Lung (tissue), 12 donors: ENCODE data around the gene CEP170. TPM values are rescaled to one million over a fixed set of nuclear protein-coding genes. Genes with fewer than 3 reads are reported as not detected.
A peak's percentile ranks its signal among the peaks of the same experiment; 100 is the strongest.

Experiments
- ATAC-seq: fragments of 200-7000 bp; cut with Tn5 transposase; one replicate; pipeline ENCODE4 v1.9.1; 2020; ENCODE audit warnings: moderate number of reproducible peaks; ENCODE audit not compliant: insufficient read depth, low FRiP score
- DNase-seq, 3 donors: peaks; one replicate each; pipeline ENCODE4 v3.0.0-alpha.2; 2013 to 2017
- H3K27ac ChIP-seq, 2 donors: one replicate each; pipeline ENCODE4 v1.5.1; 2013; ENCODE audit warnings: mild to moderate bottlenecking in 2 of 2, moderate library complexity in 2 of 2, control low read depth in 1 of 2, inconsistent platforms in 1 of 2, low read depth in 1 of 2, low read length in 1 of 2
- H3K27me3 ChIP-seq, 3 donors: one replicate each; pipeline ENCODE4 v1.5.1; 2013; ENCODE audit warnings: low read length in 2 of 3; ENCODE audit not compliant: control insufficient read depth in 3 of 3, insufficient read depth in 3 of 3
- H3K36me3 ChIP-seq, 4 donors: one replicate each; pipeline ENCODE4 v1.5.1; 2013; ENCODE audit warnings: low read length in 4 of 4, mild to moderate bottlenecking in 1 of 4, moderate library complexity in 1 of 4; ENCODE audit not compliant: control insufficient read depth in 4 of 4, insufficient read depth in 4 of 4
- H3K4me1 ChIP-seq, 5 donors: one replicate each; pipeline ENCODE4 v1.5.1; 2013; ENCODE audit warnings: low read length in 5 of 5, mild to moderate bottlenecking in 2 of 5, moderate library complexity in 1 of 5; ENCODE audit not compliant: control insufficient read depth in 5 of 5, insufficient read depth in 5 of 5
- H3K4me3 ChIP-seq: one replicate; pipeline ENCODE4 v1.5.1; 2013; ENCODE audit warnings: mild to moderate bottlenecking, control low read depth, moderate library complexity
- H3K9ac ChIP-seq, 2 donors: one replicate each; pipeline ENCODE4 v1.5.1; 2013; ENCODE audit warnings: low read length in 2 of 2, control low read depth in 1 of 2; ENCODE audit not compliant: insufficient read depth in 1 of 2
- H3K9me3 ChIP-seq, 4 donors: one replicate each; pipeline ENCODE4 v1.5.1; 2013; ENCODE audit warnings: low read length in 3 of 4, mild to moderate bottlenecking in 1 of 4, moderate library complexity in 1 of 4; ENCODE audit not compliant: control insufficient read depth in 4 of 4, insufficient read depth in 3 of 4
- CTCF ChIP-seq: IDR thresholded peaks from 2 replicates; pipeline ENCODE4 v1.5.1; 2012; ENCODE audit warnings: mild to moderate bottlenecking; ENCODE audit errors: control extremely low read depth, extremely low read depth
- WGBS, 2 donors: extraction: QIAGEN DNeasy Blood & Tissue Kit; methylation state at CpG; one replicate each; pipeline ENCODE4 v1.1.7; 2013; 5-methylcytosine and 5-hydroxymethylcytosine counted together
- polyA plus RNA-seq, 2 donors: library from polyadenylated mRNA; stranded (reverse); fragments of 200-250 nt; gene quantifications; one replicate each; pipeline ENCODE4 v1.2.1, GENCODE V29; 2013
- total RNA-seq, 2 donors: library from RNA; depleted of rRNA in 1 of 2; stranded (reverse); fragments of >200 nt in 1 of 2; gene quantifications; one replicate each; pipeline ENCODE4 v1.2.1, GENCODE V29; 2014 to 2021
- donor health status: control.
- donor health status: control.
- donor health status: Bipolar disorder and iron deficiency.
- donor health status: healthy.
- donor health status: DM: yes; HTN: yes; CAD: no.

The CEP170 gene
- total and polyA plus RNA-seq, 4 donors: 24.2 to 113 (median 55.8) TPM

DNA sequence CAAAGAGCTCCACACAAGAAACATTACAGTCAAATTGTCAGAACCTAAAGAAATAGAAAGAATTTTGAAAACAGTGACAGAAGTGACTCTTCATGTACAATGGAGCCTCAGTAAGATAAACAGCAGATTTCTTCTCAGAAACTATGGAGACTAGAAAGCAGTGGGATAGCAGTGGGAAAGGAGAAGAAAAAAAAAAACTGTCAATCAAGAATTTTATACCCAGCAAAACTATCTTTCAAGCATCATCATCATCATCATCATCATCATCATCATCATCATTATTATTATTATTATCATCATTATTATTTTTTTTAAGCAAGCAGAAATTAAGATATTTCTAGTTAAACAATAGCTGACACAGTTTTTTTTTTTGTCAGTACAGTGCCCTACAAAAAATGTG, 24.2 kb downstream of the CEP170 start:
- H3K27me3 ChIP-seq: no peaks in the 10 kb centered on the region
- H3K36me3 ChIP-seq: peaks cover 3 to 14% (median 5%) of the 10 kb centered on the region in 4 donors
- no peak for ATAC-seq
- no peak for TF ChIP-seq CTCF
- peaks cover 0 to 4% (median 0%) of the 10 kb centered on the region in 5 donors for H3K4me1 ChIP-seq
- no peak overlapping the region for H3K27ac ChIP-seq
- no peak overlapping the region for H3K4me3 ChIP-seq
- H3K9me3 ChIP-seq: peaks cover 4 to 20% (median 7%) of the 10 kb centered on the region in 4 donors
- H3K9ac ChIP-seq: no peak overlapping the region
- DNase-seq: peak in 2 of 3 donors; percentile 28 to 45

GRCh38 chr1:243229526-243229925, 25.6 kb downstream of the CEP170 start:
- Histone ChIP-seq H3K27ac (no peak overlapping the region), H3K36me3 (peaks cover 3 to 16% (median 5%) of the 10 kb centered on the region in 4 donors), H3K9me3 (peaks cover 4 to 20% (median 7%) of the 10 kb centered on the region in 4 donors), H3K27me3 (no peaks in the 10 kb centered on the region), H3K9ac (no peak overlapping the region), H3K4me1 (peaks cover 0 to 4% (median 0%) of the 10 kb centered on the region in 5 donors), H3K4me3 (no peak overlapping the region)
- ATAC-seq (no peak), DNase-seq (no peak)
- TF ChIP-seq CTCF: no peak
- WGBS, 2 donors: 74 to 86% methylated on average over 1 of the region's 1 CpG

- no peak for DNase-seq
- TF ChIP-seq CTCF: no peak
- Histone ChIP-seq H3K4me1 (no peaks in the 10 kb centered on the region), H3K9ac (no peak overlapping the region), H3K27ac (no peak overlapping the region), H3K9me3 (peaks cover 4 to 20% (median 6%) of the 10 kb centered on the region in 4 donors), H3K27me3 (no peaks in the 10 kb centered on the region), H3K4me3 (no peak overlapping the region), H3K36me3 (peaks cover 7 to 22% (median 12%) of the 10 kb centered on the region in 4 donors)
- WGBS, 2 donors: 88 to 89% methylated on average over 2 of the region's 2 CpGs
- ATAC-seq: no peak
Measured at GRCh38 chr1:243227622-243228021, 27.5 kb downstream of the CEP170 start.

GRCh38 chr1:243218059-243218458, 37.0 kb downstream of the CEP170 start:
- DNase-seq: no peak
- Histone ChIP-seq H3K4me3 (no peak overlapping the region), H3K9ac (no peak overlapping the region), H3K9me3 (no peaks in the 10 kb centered on the region), H3K4me1 (peaks cover 0 to 7% (median 0%) of the 10 kb centered on the region in 5 donors), H3K27me3 (no peaks in the 10 kb centered on the region), H3K27ac (no peak overlapping the region), H3K36me3 (peaks cover 3 to 26% (median 8%) of the 10 kb centered on the region in 4 donors)
- TF ChIP-seq CTCF: no peak
- no peak for ATAC-seq
